Activated T-cell treated with anti-CD3 and anti-CD28 coated beads, Interleukin-2, amount 50 U/mL, for 48 hours (primary cell): ENCODE results near the gene BSN.
"Not testable (repeated sequence)": the region's sequence is repeated elsewhere in the genome, so short reads cannot be mapped to it uniquely, and the experiment has no call there.

Experiments
- DNase-seq, 2 experiments: peaks; one replicate each; pipeline ENCODE4 v3.0.0-alpha.2; 2020

Gene BSN

GRCh38 chr3:49673715-49674496 lies 119.6 kb downstream of the BSN start, which contains the start of gene APEH:
APEH (plus strand) TSS chr3:49674351; CDS start chr3:49674402, 51 bp downstream.
- peak; percentile 99 for DNase-seq

GRCh38 chr3:49674497-49674983 lies 120.3 kb downstream of the BSN start:
- no peak for DNase-seq

GRCh38 chr3:49675912-49676311 lies 121.6 kb downstream of the BSN start:
- DNase-seq: no peak

- DNase-seq: no peak
These were observed 126.4 kb downstream of the BSN start for GRCh38 chr3:49680493-49681231.

DNA sequence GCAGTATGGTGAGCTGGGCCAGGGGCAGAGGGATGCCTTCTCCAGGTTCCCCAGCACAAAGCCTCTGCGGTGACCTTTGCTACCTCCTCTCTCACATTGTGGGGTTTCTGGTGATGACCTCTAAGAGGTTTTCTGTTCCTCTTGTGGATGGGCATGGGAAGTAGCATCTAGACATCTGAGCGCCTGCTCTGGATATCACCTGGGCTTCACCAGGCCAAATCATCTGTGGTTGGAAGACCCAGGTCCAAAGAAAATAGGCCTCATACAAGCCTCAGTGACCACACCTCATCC lies 126.9 kb downstream of the BSN start:
- DNase-seq: no peak

DNA sequence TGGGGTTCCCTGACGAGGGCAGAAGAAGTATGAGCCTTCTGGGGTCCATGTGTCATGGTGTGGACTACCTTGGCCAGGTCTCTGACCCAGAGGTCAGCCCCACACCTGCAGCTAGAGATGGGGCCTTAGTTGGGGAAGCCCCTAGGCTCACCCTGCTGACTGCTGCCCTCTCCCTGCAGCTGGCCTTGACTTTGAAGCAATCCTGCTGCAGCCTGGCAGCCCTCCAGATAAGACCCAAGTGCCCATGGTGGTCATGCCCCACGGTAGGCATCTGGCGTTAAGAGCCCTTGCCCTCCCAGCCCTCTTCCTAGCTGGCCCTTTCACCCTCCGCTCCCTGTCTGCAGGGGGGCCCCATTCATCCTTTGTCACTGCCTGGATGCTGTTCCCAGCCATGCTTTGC lies 127.3 kb downstream of the BSN start:
- DNase-seq: no peak

GRCh38 chr3:49683162-49683561 lies 128.9 kb downstream of the BSN start:
- DNase-seq: no peak

DNA sequence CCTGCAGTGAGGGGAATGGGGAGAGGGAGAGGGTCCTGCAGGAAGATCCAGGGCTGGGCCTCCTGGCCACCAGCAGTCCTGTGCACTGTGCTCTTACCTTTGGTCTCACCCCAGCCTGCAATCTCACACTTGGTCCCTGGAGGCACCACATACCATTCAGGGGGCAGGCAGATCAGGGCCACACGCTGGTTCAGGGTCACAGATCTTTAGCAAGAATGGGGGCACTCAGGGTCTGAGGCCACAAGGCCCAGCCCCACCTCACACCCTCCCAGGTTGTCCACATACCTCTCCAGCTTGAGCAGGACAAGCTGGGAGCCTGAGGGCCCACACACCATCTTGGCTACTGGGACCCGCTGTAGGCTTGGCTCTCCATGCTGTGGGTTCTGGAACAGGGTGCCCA lies 130.2 kb downstream of the BSN start:
- DNase-seq: not testable (repeated sequence)

DNA sequence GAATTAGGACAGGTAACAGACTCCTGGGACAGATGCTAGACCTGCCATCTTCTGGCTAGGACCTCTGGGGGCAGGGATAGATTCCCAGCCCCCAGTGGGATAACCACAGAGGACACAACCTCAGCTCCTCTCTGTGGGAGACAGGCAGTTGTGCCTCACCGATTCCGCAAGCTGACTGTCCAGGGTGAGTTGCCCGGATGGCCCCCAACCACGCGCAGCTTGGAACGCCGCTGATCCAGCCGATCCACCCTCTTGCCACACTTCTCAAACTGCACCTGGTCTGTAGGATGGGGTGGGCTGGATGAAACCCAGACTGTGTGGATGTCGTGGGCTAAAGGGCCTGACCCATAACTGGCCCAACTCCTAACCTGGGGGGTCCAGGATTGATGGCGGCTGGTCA lies 130.8 kb downstream of the BSN start:
- not testable (repeated sequence) for DNase-seq

- DNase-seq: not testable (repeated sequence)
These were observed 131.6 kb downstream of the BSN start for GRCh38 chr3:49685846-49686245.

DNA sequence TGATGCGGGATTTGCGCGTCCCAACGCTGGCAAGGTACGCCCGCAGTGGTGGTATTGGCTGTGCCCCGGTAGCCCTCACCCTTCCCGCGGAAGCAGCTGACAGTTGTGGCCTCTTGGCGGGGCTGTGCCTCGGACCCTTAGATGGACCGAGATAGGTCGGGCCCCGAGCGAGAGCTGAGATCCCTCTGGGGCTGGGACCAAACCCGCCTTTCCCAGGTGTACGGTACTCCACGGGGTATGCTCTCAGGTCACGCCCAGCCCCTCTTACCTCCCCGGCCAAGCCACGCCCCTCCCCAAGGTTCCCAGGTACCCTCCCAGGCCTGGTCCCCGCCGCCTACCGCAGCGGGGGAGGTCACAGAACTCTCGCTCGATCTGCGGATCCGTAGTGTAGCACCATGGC lies 132.1 kb downstream of the BSN start:
- DNase-seq: peak; percentile 50 to 61

- peak; percentile 67 to 72 for DNase-seq
These were observed 132.6 kb downstream of the BSN start for GRCh38 chr3:49686769-49687423.

- DNase-seq: not testable (repeated sequence)
These were observed 133.1 kb downstream of the BSN start for GRCh38 chr3:49687424-49687795.

- peak in 1 of 2 experiments; percentile 27 for DNase-seq
These were observed 134.2 kb downstream of the BSN start for GRCh38 chr3:49688338-49689045.

DNA sequence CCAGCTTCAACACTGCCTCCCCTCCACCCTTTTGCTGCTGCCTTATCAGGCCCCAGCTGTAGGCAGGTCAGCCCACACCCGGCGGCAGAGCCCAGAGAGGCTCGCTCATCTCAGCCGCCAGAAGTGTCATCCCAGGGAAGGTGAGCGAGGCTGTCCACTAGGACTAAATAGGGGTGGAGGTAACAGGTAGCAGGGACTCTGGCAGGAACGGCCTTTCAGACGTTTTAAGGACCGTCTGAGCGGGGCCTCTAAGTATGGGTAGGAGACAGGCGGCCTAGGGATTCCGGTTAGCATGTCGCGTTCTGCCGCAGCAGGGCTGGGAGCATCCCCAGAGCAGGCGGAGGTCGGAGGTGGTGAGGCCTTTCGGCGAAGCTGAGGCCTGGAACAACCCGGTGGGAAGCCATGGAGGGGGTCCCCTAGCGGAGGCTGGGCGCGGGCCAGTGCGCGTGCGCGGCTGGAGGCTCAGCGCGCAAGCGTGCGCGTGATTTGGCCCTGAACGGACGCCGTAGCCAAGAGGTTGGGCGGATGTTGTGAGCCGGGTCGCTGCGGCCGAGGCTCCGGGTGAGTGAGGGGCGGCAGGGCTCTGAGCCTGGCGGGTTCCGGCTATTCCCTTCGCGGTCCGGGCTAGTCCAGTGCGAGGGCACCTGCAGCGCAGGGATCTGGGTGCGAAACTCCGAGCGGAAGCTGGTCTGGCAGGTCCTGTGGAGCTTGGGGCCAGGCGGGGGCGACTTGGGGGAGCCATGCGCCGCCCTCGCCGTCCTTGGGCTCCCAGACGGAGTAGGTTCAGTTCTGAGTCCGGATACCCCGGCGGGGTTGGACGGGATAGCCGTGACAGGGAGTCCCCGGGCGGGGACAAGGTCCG lies 135.0 kb downstream of the BSN start, which contains the start of the genes MST1 and RNF123:
TSS of gene MST1 (minus strand) at position 429 of the 862 bp plus-strand sequence. CDS start 783 bp downstream, outside the sequence.
TSS of gene RNF123 (plus strand) at position 512 of the 862 bp plus-strand sequence. CDS start 1,609 bp downstream, outside the sequence.
- peak; percentile 94 to 95 for DNase-seq

DNA sequence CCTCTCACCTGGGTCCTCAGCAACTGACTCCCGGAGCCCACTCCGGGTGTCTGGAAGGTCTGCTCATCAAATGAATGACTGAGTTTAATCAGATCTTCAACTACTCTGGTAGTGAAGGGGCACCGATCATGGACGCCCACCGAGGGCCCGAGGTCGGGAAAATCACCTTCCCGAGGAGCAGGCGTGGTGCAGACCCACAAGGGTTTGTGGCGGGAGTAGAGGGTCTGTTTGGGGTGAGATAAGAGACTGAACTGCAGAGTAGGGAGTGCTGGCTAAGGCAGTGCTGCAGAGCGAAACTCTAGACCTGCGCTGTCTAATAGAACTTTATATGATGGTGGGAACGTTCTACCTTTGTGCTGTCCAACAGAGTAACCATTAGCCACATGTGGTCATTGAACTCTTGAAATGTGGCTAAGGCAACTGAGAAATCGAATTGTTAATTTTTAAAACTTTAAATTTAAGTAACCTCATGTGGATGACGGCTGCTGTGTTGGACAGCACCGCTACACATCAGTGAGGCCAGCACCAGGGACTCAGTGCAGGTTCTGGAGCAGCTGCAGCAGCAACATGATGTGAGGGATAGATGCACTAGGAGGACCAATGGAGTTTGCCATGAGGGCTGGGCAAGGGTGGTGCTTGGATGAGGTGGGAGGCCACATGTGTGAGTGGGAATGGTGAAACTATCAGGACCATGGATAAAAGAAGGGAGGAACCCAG lies 135.8 kb downstream of the BSN start:
- not testable (repeated sequence) for DNase-seq

GRCh38 chr3:49690856-49691255 lies 136.6 kb downstream of the BSN start:
- DNase-seq: not testable (repeated sequence)

DNA sequence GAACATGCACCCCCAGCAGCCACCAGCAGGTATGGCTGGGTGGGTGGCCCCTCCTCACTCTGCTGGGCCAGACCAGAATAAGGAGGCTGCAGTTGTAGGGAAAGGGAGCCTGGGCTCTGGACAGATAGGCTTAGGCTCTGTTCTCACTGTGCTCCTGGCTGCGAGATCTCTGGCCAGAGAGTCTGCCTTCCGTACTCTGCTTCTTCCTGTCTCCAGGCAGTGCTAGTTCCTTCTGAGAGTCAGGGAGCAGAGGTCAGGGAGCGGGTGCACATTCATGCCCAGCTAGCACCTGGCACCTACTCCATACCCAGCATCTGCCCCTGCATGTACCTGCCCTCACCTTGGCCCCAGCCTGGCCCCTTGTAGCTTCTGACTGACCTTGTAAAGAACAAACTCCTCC lies 137.2 kb downstream of the BSN start:
- DNase-seq: not testable (repeated sequence)

DNA sequence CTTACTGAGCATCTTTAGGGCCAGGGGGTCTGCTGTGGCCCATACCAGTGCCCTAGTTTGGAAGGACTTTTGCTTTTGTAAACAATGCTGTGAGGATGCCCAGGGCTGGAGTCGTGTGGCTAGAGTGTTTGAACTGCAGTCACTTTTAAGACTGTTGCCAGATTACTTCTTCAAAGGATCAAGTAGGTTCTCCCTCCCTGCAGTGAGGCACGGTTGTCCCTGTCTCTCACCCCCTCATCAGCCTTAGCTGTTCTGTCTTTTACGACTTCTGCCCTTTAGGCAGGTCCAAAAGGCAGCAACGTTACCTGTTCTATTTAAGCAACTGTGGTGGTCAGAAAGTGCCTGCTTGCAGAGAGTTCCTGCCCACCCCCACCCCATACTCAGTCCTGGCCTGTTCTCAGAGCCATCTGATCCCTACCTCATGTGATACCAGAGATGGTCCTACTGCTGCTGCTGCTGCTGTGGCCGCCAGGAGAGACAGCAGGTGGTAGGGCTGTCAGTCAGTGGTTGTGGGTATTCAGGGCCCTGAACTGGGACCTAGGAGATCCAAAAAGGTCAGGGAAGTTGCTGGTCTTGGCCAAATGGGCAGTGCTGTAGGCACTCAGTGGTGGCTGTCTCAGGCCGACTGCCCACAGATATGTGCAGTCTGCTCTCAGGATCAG lies 140.3 kb downstream of the BSN start:
- not testable (repeated sequence) for DNase-seq

GRCh38 chr3:49695350-49696015 lies 141.2 kb downstream of the BSN start:
- DNase-seq: not testable (repeated sequence)
